Measurements from ENCODE around the gene RASSF1. TPM values are rescaled to one million over a fixed set of nuclear protein-coding genes. Genes with fewer than 3 reads are reported as not detected.

The RASSF1 gene
- polyA plus RNA-seq, 1 donor from 2014 or later, result 51.4 TPM

- H3K9me2 ChIP-seq (ENCODE audit: insufficient read depth, low read length), result no peaks in the 10 kb centered on the region
- no peaks in the 10 kb centered on the region for H3K36me3 ChIP-seq (ENCODE audit: insufficient read depth, low read length)
- peak overlapping the region; percentile 58 for H2AFZ ChIP-seq (ENCODE audit: low read depth, low read length)
- no peaks in the 10 kb centered on the region for H3K79me2 ChIP-seq (replicated peaks; ENCODE audit: insufficient read depth, low read length)
- TF ChIP-seq CTCF (IDR thresholded peaks at IDR 0.05; ENCODE audit: poor library complexity, severe bottlenecking) (no peak), MXI1 (conservative IDR thresholded peaks at IDR 0.05; ENCODE audit: poor library complexity, severe bottlenecking) (no peak), POLR2AphosphoS5 (IDR thresholded peaks at IDR 0.05) (no peak), REST (IDR thresholded peaks at IDR 0.05; ENCODE audit: borderline replicate concordance) (no peak), TAF1 (IDR thresholded peaks at IDR 0.05; ENCODE audit: low read depth) (no peak)
- H3K4me3 ChIP-seq (ENCODE audit: low read length), result peak overlapping the region; percentile 78
- H3K9ac ChIP-seq (ENCODE audit: low read length), result peak overlapping the region; percentile 70
- no peaks in the 10 kb centered on the region for H3K9me3 ChIP-seq (ENCODE audit: low read length)
- peak overlapping the region; percentile 69 for H3K4me2 ChIP-seq (ENCODE audit: low read length)
- peak overlapping the region; percentile 66 for H3K27ac ChIP-seq (ENCODE audit: low read length)
- no peaks in the 10 kb centered on the region for H3F3A ChIP-seq (ENCODE audit: insufficient read depth, low read length, poor library complexity, severe bottlenecking)
- H3K27me3 ChIP-seq (ENCODE audit: insufficient read depth, low read depth, low read length), result no peaks in the 10 kb centered on the region
- no peaks in the 10 kb centered on the region for H4K20me1 ChIP-seq (ENCODE audit: insufficient read depth)
Observed at GRCh38 chr3:50299929-50300680, 40.5 kb downstream of the RASSF1 start.

- no peaks in the 10 kb centered on the region for H3K79me2 ChIP-seq (replicated peaks; ENCODE audit: insufficient read depth, low read length)
- H3K9me3 ChIP-seq (ENCODE audit: low read length), result no peaks in the 10 kb centered on the region
- peak overlapping the region; percentile 58 for H2AFZ ChIP-seq (ENCODE audit: low read depth, low read length)
- peak overlapping the region; percentile 78 for H3K4me3 ChIP-seq (ENCODE audit: low read length)
- H3K36me3 ChIP-seq (ENCODE audit: insufficient read depth, low read length), result no peaks in the 10 kb centered on the region
- peak overlapping the region; percentile 69 for H3K4me2 ChIP-seq (ENCODE audit: low read length)
- H3K27ac ChIP-seq (ENCODE audit: low read length), result peak overlapping the region; percentile 66
- no peaks in the 10 kb centered on the region for H4K20me1 ChIP-seq (ENCODE audit: insufficient read depth)
- TF ChIP-seq MXI1 (conservative IDR thresholded peaks at IDR 0.05; ENCODE audit: poor library complexity, severe bottlenecking), result no peak
- no peak for TF ChIP-seq SMC3 (conservative IDR thresholded peaks at IDR 0.05; ENCODE audit: poor library complexity)
- TF ChIP-seq TAF1 (IDR thresholded peaks at IDR 0.05; ENCODE audit: low read depth), result peak; percentile 32
- H3K9me2 ChIP-seq (ENCODE audit: insufficient read depth, low read length), result no peaks in the 10 kb centered on the region
- H3K27me3 ChIP-seq (ENCODE audit: insufficient read depth, low read depth, low read length), result no peaks in the 10 kb centered on the region
- H3K9ac ChIP-seq (ENCODE audit: low read length), result peak overlapping the region; percentile 70
- no peaks in the 10 kb centered on the region for H3F3A ChIP-seq (ENCODE audit: insufficient read depth, low read length, poor library complexity, severe bottlenecking)
Observed at GRCh38 chr3:50299638-50299928, 41.1 kb downstream of the RASSF1 start.

GRCh38 chr3:50298836-50299637, 41.6 kb downstream of the RASSF1 start, which contains the start of the genes HYAL3 and NAA80:
Gene HYAL3, minus strand, starts transcription at chr3:50299405. Its CDS starts 3,803 bp downstream, at chr3:50295602.
Gene NAA80, minus strand, starts transcription at chr3:50299405. Its CDS starts 1,942 bp downstream, at chr3:50297463.
- H2AFZ ChIP-seq (ENCODE audit: low read depth, low read length), result peak within 1 kb of the TSS; percentile 65
- TF ChIP-seq EZH2 (IDR thresholded peaks at IDR 0.05; ENCODE audit: borderline replicate concordance, insufficient read depth, low read length, poor library complexity, severe bottlenecking) (no peak), POLR2AphosphoS5 (IDR thresholded peaks at IDR 0.05) (peak; percentile 88), CTCF (IDR thresholded peaks at IDR 0.05; ENCODE audit: poor library complexity, severe bottlenecking) (peak; percentile 73), REST (IDR thresholded peaks at IDR 0.05; ENCODE audit: borderline replicate concordance) (no peak), TAF1 (IDR thresholded peaks at IDR 0.05; ENCODE audit: low read depth) (peak; percentile 45), RAD21 (conservative IDR thresholded peaks at IDR 0.05) (no peak), SMC3 (conservative IDR thresholded peaks at IDR 0.05; ENCODE audit: poor library complexity) (peak; percentile 45)

More at GRCh38 chr3:50298836-50299637, 41.6 kb downstream of the RASSF1 start, which contains the start of the genes HYAL3 and NAA80:
- peak within 1 kb of the TSS; percentile 80 for H3K4me2 ChIP-seq (ENCODE audit: low read length)
- H3K27ac ChIP-seq (ENCODE audit: low read length), result peak within 1 kb of the TSS; percentile 68
- H3K4me3 ChIP-seq (ENCODE audit: low read length), result peak within 1 kb of the TSS; percentile 78
- no peaks in the 10 kb centered on the region for H3K9me3 ChIP-seq (ENCODE audit: low read length)
- no peaks in the 10 kb centered on the region for H3K9me2 ChIP-seq (ENCODE audit: insufficient read depth, low read length)
- no peaks in the 10 kb centered on the region for H3K36me3 ChIP-seq (ENCODE audit: insufficient read depth, low read length)
- no peaks in the 10 kb centered on the region for H3K27me3 ChIP-seq (ENCODE audit: insufficient read depth, low read depth, low read length)
- no peaks in the 10 kb centered on the region for H3F3A ChIP-seq (ENCODE audit: insufficient read depth, low read length, poor library complexity, severe bottlenecking)
- H3K79me2 ChIP-seq (replicated peaks; ENCODE audit: insufficient read depth, low read length), result no peaks in the 10 kb centered on the region
- H4K20me1 ChIP-seq (ENCODE audit: insufficient read depth), result no peaks in the 10 kb centered on the region
- H3K9ac ChIP-seq (ENCODE audit: low read length), result peak within 1 kb of the TSS; percentile 86
